Stimulated activated CD8-positive, alpha-beta memory T cell treated with anti-CD3 and anti-CD28 coated beads, Interleukin-15, amount 100 ng/mL, for 48 hours (primary cell): Measurements from ENCODE around the gene XXYLT1.
"Not testable (repeated sequence)": the region's sequence is repeated elsewhere in the genome, so short reads cannot be mapped to it uniquely, and the experiment has no call there.

Experiments used
- DNase-seq, 2 donors: peaks; one replicate each; pipeline ENCODE4 v3.0.0-alpha.2; 2020; ENCODE audit warnings: low read depth in 2 of 2

The XXYLT1 gene

DNA sequence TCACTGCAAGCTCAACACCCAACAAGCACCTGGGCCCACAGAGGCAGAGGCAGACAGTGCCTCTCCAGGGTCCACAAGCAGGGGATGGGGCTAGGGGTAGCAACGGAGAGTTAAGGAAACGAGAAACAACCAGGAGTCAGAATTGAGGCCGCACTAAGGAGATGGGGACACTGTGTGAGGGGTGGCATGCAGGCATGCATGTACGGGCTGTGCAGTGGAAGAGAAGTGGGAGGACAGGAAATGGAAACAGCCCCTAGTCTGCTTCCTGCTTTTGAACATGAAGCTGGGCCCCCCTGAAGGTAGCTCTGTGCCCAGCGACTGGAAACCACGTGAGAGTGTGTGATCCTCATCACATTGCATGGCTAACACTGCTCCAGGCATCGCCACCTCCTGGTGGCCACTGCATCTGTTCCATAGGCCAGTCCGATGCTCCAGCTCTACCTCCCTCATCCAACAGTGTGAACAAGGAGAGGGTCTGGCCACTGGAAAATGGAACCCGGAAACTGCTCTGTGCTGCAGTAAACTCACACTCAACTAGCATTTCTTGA is 44.0 kb downstream of the XXYLT1 start:
- DNase-seq: no peak

DNA sequence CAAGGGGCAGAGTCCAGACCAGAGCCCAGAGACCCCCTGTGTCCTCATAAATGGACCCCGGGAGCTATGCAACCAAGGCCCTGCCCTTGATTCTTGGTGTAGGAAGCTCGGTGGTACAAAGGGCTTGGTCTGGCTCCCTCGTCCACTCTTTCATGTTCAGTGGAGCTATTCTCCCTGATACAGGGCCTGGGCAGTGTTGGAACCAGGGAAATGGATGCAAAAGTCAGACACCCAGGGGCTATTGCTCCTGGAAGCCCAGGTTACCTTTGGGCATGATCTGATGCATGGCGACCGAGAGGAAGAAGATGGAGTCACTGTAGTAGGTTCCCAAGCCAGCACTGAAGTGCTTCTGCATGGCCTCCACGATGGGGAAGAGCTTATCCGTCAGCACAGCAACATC is 44.5 kb downstream of the XXYLT1 start:
- no peak for DNase-seq

DNA sequence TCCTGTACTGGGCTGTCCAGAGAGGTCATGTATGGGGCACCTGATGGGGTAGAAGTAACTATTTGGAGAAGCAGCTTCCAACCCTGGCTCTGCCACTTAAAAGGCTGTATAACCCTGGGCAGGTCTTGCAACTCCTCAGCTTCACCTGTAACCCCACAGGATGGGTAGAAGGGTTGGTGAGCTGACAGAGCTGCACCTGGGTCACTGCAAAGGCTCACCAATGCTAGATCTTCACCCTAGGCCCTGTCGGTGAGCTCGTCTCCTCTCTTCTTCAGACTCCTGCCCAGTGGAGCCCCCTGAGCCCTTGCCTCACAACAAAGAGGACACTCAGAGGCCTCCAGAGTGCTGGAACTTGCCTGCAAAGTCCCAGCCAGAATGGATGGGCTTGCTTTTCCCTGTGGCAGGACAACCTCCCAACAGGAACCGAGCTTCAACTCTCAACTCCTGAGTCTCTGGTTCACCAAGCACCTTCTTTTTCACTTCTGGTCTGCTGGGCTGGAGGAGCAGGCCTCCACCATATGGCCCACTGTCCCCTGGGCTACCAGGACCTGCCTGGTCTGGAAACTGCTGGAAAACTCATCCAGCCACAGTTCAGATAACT is 45.9 kb downstream of the XXYLT1 start:
- DNase-seq: no peak

DNA sequence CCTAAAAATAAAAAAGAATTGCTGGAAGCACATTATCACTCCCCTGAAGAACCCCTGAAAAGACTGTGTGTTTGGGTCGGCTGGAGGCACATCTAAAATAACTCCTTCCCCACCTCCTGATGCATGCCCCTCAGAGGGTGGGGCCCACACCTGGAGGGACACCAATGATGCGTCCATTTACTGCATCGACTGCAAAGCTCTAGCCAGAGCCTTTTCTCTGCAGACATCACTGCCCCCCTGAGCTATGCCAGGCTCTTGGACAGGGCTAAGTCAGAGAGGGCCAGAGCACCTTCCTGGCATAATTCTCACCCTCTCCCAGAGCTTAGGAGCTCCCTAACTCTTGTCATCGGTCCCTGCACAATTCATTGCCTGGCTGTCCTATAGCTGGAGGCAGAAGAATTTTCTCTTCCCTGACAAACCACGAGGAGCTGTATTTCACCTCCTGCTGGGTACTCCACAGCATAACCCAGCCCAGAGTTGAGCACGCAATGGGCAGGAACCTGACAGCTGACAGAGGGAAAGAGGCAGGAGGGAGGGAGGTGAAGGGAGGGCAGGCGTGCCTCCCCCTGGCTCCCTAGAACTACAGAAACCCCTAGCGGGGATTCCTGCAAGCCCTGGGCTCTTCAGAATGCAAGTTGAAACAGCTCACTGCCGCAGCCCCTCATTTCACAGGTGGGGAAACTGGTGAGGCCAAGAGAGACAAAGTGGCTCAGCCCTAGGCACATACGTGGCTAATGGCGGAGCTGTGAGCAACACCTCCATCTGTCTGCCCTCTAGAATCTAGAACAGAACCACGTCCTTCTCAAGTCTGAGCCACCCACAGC is 46.6 kb downstream of the XXYLT1 start:
- no peak for DNase-seq

DNA sequence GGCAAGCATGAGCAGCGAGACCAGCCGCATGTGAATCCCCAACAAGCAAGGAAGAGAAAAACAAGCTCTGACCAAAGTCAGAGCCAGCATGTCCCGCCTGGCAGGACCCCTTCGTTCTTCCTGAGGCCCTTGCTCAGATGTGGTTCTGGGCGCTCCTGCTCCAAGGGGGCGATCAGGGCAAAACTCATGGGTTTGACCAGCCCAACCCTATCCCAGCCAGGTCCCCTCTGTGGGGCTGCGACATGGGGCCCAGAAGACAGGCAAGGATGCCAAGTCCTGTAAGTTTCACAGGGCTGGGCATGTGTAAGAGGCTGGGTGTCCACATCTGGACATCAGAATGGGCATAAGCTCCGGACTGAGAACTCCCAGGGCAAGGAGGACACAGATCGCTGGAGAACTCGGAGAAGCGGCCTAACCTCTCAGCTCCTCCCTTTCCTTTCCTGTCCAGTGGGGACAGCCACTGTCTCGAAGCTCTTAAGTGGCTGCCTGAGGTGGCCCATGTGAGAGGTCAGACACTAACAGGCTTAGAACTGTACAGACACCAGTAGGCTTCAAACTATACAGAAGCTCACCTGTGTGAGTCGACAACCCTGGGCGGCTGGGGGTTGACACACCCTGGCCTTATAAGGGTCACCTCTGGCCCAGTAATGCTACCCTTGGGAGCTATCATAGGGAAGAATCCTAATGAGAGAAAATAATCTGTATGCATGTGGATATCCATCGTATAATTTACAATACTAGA is 48.9 kb downstream of the XXYLT1 start:
- DNase-seq: no peak

DNA sequence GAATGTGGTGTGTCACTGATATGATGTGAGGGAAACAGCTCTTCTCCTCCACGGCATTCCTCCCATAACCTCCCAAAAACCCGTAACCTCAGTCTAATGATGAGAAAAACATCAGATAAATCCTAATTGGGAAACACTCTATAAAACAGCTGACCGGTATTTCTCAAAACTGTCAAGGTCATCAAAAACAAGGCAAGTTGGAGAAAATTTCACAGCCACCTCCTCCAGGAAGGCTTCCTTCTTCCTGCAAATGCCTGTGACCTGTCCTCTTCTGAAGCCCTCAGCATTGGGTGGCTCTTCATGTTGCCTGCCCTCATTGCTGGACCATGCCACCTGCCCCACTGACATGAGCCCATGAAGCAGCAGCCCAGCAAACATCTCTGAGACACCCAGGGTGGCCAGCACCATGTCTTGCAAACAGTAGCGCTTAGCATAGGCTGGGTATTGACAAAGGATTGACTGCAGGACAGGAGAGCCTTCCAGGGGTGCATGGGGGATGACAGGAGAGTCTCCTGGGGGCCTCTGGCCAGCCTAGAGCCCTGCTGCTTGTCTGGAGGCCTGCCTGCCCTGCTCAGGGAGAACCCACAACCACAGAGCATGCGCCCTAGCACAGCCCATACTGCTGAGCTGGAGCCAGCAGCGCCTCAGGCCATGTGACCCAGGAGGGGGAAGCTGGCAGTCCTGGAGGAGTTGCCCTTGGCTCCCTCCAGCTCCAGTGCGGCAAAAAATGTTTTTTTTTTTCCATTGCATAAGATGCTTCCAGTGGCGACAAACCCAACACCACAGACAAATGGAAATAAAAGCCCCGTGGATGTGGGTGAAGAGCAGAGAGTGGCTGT is 49.7 kb downstream of the XXYLT1 start:
- DNase-seq: no peak

DNA sequence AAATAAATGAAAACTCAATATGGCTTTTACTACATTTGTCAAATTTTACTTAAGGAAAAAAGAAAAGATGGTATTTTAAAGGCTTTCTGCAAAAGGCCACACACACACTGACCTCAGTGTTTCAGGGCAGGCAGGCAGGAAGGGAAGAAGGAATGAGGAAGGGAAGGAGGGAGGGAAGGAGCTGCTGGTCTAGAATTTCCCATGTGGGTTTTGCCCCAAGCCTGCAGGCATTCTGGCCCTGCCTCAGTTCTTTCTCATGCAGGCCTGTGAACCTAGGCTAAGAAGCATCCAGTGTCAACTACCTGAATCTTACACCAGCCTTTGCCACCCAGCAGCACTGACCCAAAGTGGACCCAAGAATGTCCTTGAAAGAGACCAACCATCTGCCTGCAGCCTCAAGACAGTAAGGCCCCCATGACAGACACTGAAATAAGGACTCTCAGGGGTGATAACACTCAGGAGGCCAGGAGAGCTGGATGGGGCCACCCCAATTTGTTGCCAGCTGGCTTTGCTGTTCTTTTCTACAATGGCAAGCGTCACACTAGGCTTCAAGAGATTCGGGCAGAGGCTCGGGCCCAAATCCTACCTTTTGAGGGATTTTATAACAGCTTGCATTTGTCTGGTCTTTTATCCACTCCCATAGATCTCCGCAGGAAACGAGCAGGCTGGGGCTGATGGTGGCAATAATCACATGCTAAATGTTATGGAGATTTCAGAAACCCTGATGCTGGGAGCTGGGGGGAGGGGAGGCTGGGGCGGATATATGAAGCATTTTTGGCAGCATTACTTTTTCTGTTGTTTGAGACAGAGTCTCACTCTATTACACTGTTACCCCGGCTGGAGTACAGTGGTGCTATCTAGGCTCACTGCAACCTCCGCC is 51.4 kb downstream of the XXYLT1 start:
- DNase-seq: no peak

DNA sequence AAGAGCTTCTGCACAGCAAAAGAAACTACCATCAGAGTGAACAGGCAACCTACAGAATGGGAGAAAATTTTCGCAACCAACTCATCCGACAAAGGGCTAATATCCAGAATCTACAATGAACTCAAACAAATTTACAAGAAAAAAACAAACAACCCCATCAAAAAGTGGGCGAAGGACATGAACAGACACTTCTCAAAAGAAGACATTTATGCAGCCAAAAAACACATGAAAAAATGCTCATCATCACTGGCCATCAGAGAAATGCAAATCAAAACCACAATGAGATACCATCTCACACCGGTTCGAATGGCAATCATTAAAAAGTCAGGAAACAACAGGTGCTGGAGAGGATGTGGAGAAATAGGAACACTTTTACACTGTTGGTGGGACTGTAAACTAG is 52.6 kb downstream of the XXYLT1 start:
- not testable (repeated sequence) for DNase-seq

DNA sequence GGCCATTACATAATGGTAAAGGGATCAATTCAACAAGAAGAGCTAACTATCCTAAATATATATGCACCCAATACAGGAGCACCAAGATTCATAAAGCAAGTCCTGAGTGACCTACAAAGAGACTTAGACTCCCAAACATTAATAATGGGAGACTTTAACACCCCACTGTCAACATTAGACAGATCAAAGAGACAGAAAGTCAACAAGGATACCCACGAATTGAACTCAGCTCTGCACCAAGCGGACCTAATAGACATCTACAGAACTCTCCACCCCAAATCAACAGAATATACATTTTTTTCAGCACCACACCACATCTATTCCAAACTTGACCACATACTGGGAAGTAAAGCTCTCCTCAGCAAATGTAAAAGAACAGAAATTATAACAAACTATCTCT is 55.4 kb downstream of the XXYLT1 start:
- not testable (repeated sequence) for DNase-seq

DNA sequence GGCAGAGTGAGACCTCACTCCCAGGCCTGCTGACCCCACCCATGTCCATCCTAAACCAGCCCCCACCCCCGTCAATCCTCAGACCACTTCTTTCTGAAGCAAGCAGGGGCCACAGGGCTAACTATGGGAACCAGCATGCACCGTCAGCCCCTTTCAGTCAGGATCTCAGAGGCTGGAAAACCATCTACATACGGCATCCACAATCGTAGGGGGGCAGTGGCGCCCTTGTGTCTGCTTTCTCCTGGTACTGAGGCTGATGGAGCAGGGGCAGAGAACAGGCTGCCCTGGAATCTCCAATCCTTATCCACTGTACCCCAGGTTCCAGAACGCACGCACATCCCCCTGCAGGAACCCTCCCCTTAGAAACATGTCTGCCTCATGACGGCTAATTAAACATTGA is 56.6 kb downstream of the XXYLT1 start:
- no peak for DNase-seq

DNA sequence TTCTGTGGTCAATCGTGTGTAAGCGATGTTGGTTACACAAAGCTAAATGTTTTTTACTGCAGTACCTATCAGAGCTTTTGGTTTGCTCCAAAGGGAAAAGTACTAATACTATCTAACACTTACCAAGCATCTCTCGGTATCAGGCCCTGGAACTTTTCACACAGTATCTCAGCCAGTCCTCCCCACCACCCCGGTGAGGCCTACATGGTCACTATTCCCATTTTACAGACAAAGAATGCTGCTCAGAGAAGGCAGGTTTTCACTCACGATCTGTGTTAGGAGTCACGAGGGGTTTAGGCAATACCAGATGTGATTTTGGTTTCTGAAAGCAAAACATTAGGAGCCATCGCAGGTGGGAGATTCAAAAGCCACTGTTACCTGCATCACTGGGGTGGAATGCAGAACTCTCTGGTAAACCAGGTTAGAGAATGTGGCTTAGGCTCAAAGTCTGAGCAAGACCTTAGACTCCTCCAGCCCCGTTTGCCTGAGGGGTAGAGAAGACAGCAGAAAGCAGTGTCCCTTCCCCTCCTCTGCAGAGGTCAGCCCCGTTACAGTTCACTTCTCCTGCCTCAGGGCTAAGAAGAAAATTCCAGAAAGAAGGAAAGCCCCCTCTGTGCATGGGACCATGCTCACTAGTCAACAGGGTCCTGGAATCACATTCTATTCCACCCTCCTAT is 57.2 kb downstream of the XXYLT1 start:
- no peak for DNase-seq

DNA sequence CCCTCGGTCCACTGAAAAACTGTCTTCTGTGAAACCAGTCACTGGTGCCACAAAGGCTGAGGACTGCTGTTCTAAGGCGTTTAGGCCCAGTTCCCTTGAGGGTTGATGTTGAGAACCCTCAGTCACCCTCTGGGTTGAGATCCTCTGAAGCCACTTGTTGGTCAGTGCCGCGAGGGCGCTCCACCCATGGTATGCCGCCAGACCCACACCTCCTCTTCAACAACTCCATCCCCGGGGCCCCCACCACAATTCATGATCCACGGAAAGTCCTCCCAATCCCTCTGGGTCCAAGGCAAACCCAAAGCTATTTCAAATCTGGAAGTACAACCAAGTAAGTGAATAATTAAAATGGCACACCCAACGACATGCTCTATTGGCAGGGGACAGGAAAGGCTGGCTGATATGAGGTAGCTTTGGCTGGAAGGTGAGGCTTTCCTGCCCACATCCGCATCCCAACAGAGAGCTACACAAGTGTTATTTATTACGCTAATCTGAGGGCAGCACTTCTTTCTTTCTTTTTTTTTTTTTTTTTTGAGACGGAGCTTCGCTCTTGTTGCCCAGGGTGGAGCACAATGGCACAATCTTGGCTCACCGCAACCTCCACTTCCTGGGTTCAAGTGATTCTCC is 58.1 kb downstream of the XXYLT1 start:
- DNase-seq: no peak

DNA sequence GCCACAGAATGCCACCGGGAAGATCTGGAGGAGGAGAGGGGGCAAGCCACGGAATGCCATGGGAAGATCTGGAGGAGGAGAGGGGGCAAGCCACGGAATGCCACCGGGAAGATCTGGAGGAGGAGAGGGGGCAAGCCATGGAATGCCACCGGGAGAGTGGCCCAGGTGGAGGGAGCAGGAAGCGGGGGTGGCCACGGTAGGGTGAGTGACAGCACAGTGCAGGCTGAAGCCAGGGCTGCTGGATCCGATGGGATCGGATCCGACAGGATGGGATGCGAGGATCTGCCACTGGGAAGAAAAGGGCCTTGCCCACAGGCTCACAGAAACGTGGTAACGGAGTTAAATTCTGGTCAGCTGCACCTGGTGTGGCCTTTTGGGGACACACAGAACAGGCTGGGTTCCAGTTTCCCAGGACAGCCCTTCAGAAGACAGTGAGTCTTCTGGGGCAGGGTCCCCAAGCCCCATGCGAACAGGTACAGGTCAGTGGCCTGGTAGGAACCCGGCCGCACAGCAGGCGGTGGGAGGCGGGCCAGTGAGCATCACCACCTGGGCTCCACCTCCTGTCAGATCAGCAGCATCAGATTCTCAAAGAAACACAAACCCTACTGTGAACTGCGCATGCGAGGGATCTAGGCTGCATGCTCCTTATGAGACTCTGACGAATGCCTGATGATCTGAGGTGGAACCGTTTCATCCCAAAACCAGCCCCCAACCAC is 58.8 kb downstream of the XXYLT1 start:
- DNase-seq: no peak

DNA sequence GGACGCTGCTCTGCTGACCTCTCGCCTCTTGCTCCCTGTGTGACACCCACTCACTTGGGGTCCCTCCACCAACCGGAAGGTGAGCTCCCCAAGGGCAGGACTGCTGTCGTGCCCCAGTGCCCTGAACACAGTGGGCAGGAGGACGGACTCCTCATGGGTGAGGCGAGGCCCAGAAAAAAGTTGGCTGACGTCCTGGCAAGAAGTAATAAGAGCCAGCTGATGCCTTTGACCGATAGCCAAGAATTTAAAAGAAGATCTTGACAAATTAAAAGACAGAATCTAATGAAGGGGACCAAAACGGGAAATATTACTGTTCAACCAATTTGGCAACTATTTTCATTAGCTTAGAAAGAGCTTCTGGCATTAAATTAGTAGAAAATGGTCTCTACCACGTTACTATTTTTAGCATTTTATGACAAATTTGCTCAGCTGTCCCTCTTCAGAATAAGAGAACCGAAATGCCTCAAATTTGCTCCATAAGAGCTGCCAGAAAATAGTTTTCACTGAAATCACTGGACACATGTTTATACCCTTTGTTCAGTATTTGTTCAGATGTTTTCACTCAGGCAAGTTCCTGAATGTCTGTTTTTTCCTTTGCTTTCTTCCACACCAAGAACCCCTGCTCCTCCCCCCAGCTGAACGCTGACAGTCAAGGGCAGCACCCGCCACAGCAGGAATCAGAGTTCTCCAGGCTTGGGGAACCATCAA is 60.5 kb downstream of the XXYLT1 start:
- DNase-seq: no peak

DNA sequence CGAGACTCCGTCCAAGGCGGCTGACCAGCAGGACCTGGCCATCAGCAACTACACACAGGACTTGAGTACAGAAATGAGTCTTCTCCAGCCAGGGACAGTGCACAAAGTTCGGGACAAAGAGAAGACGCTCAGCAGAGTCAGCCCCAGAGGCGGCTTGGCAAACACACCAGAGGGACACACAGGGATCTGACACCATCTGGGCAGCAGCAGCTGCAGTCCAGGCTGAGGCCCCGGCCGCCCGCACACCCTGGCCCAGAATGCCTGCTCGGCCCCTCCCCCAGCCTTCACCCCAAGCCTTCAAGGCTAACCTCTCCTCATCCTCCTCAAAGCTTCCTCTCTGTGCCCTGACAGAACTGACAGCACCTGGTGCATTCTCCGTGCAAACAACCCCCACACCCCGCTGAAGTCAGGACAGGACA is 61.1 kb downstream of the XXYLT1 start:
- no peak for DNase-seq

DNA sequence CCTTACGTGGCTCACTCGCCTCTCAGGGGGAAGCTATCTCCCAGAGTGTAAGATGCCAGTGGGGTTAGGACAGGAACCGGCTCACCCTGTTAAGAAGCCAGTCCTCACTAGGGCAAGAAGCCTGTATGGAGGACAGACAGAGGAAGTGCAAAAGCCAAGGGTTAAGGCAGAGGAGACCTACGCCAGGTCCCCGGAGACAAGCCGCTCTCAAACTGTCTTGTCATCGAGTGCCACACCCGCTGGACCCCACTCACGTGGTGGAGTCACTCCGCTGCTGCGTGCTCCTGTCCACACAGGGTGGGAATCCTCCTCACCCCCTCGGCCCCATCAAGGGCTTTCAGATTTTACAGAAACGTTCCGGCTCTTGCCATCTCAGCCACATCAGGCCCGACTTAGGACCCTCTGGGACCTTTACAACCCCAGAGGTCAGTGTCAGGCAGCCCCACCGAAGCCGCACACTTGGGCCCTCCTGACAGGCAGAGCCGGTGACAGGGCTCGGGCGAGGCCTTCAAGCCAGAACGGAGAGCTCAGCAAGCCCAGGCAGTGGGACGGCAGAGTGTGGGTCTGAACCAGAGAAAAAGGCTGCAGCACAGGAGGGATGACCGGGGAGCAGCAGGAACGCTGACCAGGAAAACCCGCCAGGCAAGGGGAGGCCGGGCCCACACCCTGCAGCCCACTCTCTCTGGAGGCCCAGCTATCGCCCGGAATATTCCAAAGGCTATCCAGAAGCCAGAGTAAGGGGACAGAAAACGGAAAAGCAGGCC is 61.7 kb downstream of the XXYLT1 start:
- no peak for DNase-seq

DNA sequence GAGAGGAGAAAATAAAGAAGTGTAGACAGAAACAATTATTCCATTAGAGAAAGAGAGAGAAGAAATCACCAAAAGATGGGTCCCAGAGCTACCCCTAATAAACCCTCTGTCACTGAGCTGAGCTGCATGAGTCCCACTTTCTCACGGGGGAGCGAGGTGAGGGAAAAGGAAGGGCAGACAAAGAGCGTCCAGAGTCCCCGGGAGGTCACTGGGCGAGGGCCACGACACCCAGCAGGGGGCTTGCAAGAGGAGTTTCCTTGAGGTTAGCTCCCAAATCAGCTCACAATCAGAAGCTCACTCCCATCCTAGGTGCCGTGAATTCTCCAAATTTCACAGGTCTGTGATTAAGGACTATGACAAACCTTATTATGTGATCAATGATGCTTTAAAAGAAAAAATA is 62.3 kb downstream of the XXYLT1 start:
- DNase-seq: no peak

DNA sequence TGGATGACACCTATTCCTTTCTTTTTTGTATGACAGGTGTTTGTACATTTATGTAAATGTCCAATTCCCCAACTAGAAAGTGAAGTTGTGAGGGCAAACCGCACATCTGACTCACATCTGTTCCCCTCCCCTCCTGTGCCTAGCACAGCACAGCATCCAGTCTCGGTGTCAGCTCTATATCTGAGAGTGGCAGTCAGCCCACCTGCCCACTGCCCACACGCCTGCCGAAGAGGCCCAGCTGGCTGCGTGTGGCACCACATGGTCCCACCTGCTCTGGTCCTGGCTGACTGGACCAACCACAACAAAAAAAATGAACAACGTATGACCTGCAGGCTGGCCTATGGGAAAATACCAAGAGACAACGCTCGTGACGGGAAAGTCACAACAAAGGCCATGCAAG is 62.8 kb downstream of the XXYLT1 start:
- no peak for DNase-seq
